Hepatocyte (in vitro differentiated cells): ENCODE results near the gene C10orf62. TPM values are rescaled to one million over a fixed set of nuclear protein-coding genes. Genes with fewer than 3 reads are reported as not detected.

Source experiments
- DNase-seq: peaks from one replicate; pipeline ENCODE4 v3.0.0-alpha.2; 2016; ENCODE audit warnings: low spot score
- H2AFZ ChIP-seq: fragments of 200-600 bp; sonication (generic); 2 replicates; pipeline ENCODE4 v1.6.0; 2016; ENCODE audit warnings: antibody characterized with exemption, mild to moderate bottlenecking
- H3K27ac ChIP-seq: fragments of 200-600 bp; sonication (generic); 2 replicates; pipeline ENCODE4 v1.5.1; 2016; ENCODE audit warnings: mild to moderate bottlenecking
- H3K27me3 ChIP-seq: fragments of 200-600 bp; sonication (generic); 2 replicates; pipeline ENCODE4 v1.6.1; 2016
- H3K36me3 ChIP-seq: fragments of 200-600 bp; sonication (generic); replicated peaks from 2 replicates; pipeline ENCODE4 v1.5.1; 2016; ENCODE audit warnings: low read depth; ENCODE audit not compliant: insufficient read depth
- H3K4me1 ChIP-seq: fragments of 200-600 bp; sonication (generic); 2 replicates; pipeline ENCODE4 v1.5.1; 2016; ENCODE audit warnings: mild to moderate bottlenecking, moderate library complexity; ENCODE audit not compliant: insufficient read depth
- H3K4me2 ChIP-seq: fragments of 200-600 bp; sonication (generic); 2 replicates; pipeline ENCODE4 v1.6.0; 2016
- H3K4me3 ChIP-seq: fragments of 200-600 bp; sonication (generic); 2 replicates; pipeline ENCODE4 v1.5.1; 2016; ENCODE audit warnings: mild to moderate bottlenecking
- H3K79me2 ChIP-seq: fragments of 200-600 bp; sonication (generic); 2 replicates; pipeline ENCODE4 v1.6.0; 2017; ENCODE audit warnings: mild to moderate bottlenecking
- H3K9me2 ChIP-seq: fragments of 200-600 bp; sonication (generic); replicated peaks from 2 replicates; pipeline ENCODE4 v1.6.0; 2017; ENCODE audit warnings: mild to moderate bottlenecking; ENCODE audit not compliant: insufficient read depth
- H3K9me3 ChIP-seq: fragments of 200-600 bp; sonication (generic); 2 replicates; pipeline ENCODE4 v1.5.1; 2016; ENCODE audit warnings: low read depth, mild to moderate bottlenecking
- H4K20me1 ChIP-seq: fragments of 200-600 bp; sonication (generic); 2 replicates; pipeline ENCODE4 v1.6.0; 2016; ENCODE audit warnings: mild to moderate bottlenecking; ENCODE audit not compliant: insufficient read depth, poor library complexity, severe bottlenecking
- CTCF ChIP-seq: fragments of 200-600 bp; sonication (generic); IDR thresholded peaks from 2 replicates; pipeline ENCODE4 v1.5.1; 2016; ENCODE audit warnings: antibody characterized with exemption, mild to moderate bottlenecking; ENCODE audit not compliant: poor library complexity
- EZH2 ChIP-seq: fragments of 200-600 bp; sonication (generic); IDR thresholded peaks from 2 replicates; pipeline ENCODE4 v1.6.1; 2016; ENCODE audit warnings: antibody characterized with exemption, mild to moderate bottlenecking, borderline replicate concordance
- EZH2phosphoT487 ChIP-seq: fragments of 200-600 bp; sonication (generic); IDR thresholded peaks from one replicate; pipeline ENCODE4 v1.6.1; 2018; ENCODE audit warnings: antibody characterized with exemption, mild to moderate bottlenecking, low read depth, moderate library complexity; ENCODE audit not compliant: unreplicated experiment, severe bottlenecking
- WGBS: methylation state at CpG from one replicate; pipeline ENCODE4 v1.1.6; 2016; ENCODE audit warnings: low lambda C conversion rate; ENCODE audit errors: missing lambda C conversion rate; 5-methylcytosine and 5-hydroxymethylcytosine counted together
- polyA plus RNA-seq: library from polyadenylated mRNA; unstranded; fragments of >200 nt; fragmentation: Nextera tagmentation; extraction: Ambion mirVana; gene quantifications from 2 replicates; pipeline ENCODE4 v1.2.1, GENCODE V29; 2016
- total RNA-seq: library from RNA; depleted of rRNA; stranded (reverse); fragments of >200 nt; gene quantifications from 2 replicates; pipeline ENCODE4 v1.2.3, GENCODE V29; 2014

The C10orf62 gene
- total and polyA plus RNA-seq, 2 experiments from 2014 or later: 0.23 TPM; not detected in 1

- Histone ChIP-seq H3K27me3 (no peaks in the 10 kb centered on the region), H3K79me2 (no peaks in the 10 kb centered on the region), H4K20me1 (no peaks in the 10 kb centered on the region), H3K27ac (no peak overlapping the region), H3K4me1 (no peaks in the 10 kb centered on the region), H3K36me3 (no peaks in the 10 kb centered on the region), H3K4me3 (no peak overlapping the region), H3K4me2 (no peak overlapping the region), H2AFZ (no peak overlapping the region), H3K9me2 (no peaks in the 10 kb centered on the region), H3K9me3 (no peaks in the 10 kb centered on the region)
- TF ChIP-seq EZH2phosphoT487: no peak
- TF ChIP-seq CTCF: no peak
- no peak for TF ChIP-seq EZH2
- 83% methylated on average over 13 of the region's 13 CpGs for WGBS
- DNase-seq: no peak
These were observed 19.6 kb downstream of the C10orf62 start for GRCh38 chr10:97608991-97609561.

- H4K20me1 ChIP-seq: no peaks in the 10 kb centered on the region
- no peak overlapping the region for H2AFZ ChIP-seq
- H3K27me3 ChIP-seq: no peaks in the 10 kb centered on the region
- H3K4me3 ChIP-seq: no peak overlapping the region
- TF ChIP-seq EZH2phosphoT487: no peak
- TF ChIP-seq EZH2: no peak
- no peak for TF ChIP-seq CTCF
- no peak overlapping the region for H3K27ac ChIP-seq
- no peaks in the 10 kb centered on the region for H3K9me3 ChIP-seq
- H3K9me2 ChIP-seq: no peaks in the 10 kb centered on the region
- no peak overlapping the region for H3K4me2 ChIP-seq
- DNase-seq: no peak
- 88% methylated on average over 12 of the region's 12 CpGs for WGBS
- no peaks in the 10 kb centered on the region for H3K36me3 ChIP-seq
- H3K4me1 ChIP-seq: no peaks in the 10 kb centered on the region
- H3K79me2 ChIP-seq: no peaks in the 10 kb centered on the region
These were observed 22.0 kb downstream of the C10orf62 start for GRCh38 chr10:97611473-97611872.

GRCh38 chr10:97612386-97612785 lies 22.9 kb downstream of the C10orf62 start:
- H3K9me3 ChIP-seq: no peaks in the 10 kb centered on the region
- H3K36me3 ChIP-seq: no peaks in the 10 kb centered on the region
- H3K4me2 ChIP-seq: no peak overlapping the region
- H3K4me1 ChIP-seq: no peaks in the 10 kb centered on the region
- H3K79me2 ChIP-seq: no peaks in the 10 kb centered on the region
- no peak overlapping the region for H3K4me3 ChIP-seq
- no peak overlapping the region for H3K27ac ChIP-seq
- 56% methylated on average over 2 of the region's 2 CpGs for WGBS
- no peaks in the 10 kb centered on the region for H4K20me1 ChIP-seq
- H3K27me3 ChIP-seq: no peaks in the 10 kb centered on the region
- no peaks in the 10 kb centered on the region for H3K9me2 ChIP-seq
- TF ChIP-seq EZH2 (no peak), CTCF (peak; percentile 56)
- no peak overlapping the region for H2AFZ ChIP-seq
- peak; percentile 56 for DNase-seq

- H3K9me2 ChIP-seq: no peaks in the 10 kb centered on the region
- H3K79me2 ChIP-seq: no peaks in the 10 kb centered on the region
- TF ChIP-seq EZH2phosphoT487 (no peak), EZH2 (no peak), CTCF (no peak)
- H3K4me1 ChIP-seq: no peaks in the 10 kb centered on the region
- DNase-seq: no peak
- H4K20me1 ChIP-seq: no peaks in the 10 kb centered on the region
- H3K27ac ChIP-seq: no peak overlapping the region
- H3K27me3 ChIP-seq: no peaks in the 10 kb centered on the region
- no peaks in the 10 kb centered on the region for H3K9me3 ChIP-seq
- 99% methylated on average over 4 of the region's 4 CpGs for WGBS
- no peak overlapping the region for H3K4me3 ChIP-seq
- no peak overlapping the region for H2AFZ ChIP-seq
- no peak overlapping the region for H3K4me2 ChIP-seq
- no peaks in the 10 kb centered on the region for H3K36me3 ChIP-seq
These were observed 28.8 kb downstream of the C10orf62 start for GRCh38 chr10:97618285-97618684.
